ES-I3 (cell line): ENCODE data around the gene GPR176.
A peak's percentile ranks its signal among the peaks of the same experiment; 100 is the strongest.
"Not testable (repeated sequence)": the region's sequence is repeated elsewhere in the genome, so short reads cannot be mapped to it uniquely, and the experiment has no call there.

Experiments
- H3K36me3 ChIP-seq: 2 replicates; pipeline ENCODE4 v1.6.1; 2013; ENCODE audit warnings: mild to moderate bottlenecking, low read length, control low read depth, moderate library complexity; ENCODE audit not compliant: insufficient read depth
- H3K4me1 ChIP-seq: 2 replicates; pipeline ENCODE4 v1.6.1; 2013; ENCODE audit warnings: mild to moderate bottlenecking, control low read depth, low read length; ENCODE audit not compliant: insufficient read depth
- H3K9ac ChIP-seq: 2 replicates; pipeline ENCODE4 v1.6.1; 2013; ENCODE audit warnings: low read depth, mild to moderate bottlenecking, low read length, moderate library complexity
- H3K9me3 ChIP-seq: 2 replicates; pipeline ENCODE4 v1.6.1; 2013; ENCODE audit warnings: mild to moderate bottlenecking, low read length, moderate library complexity; ENCODE audit not compliant: control insufficient read depth, insufficient read depth

GPR176 gene

DNA sequence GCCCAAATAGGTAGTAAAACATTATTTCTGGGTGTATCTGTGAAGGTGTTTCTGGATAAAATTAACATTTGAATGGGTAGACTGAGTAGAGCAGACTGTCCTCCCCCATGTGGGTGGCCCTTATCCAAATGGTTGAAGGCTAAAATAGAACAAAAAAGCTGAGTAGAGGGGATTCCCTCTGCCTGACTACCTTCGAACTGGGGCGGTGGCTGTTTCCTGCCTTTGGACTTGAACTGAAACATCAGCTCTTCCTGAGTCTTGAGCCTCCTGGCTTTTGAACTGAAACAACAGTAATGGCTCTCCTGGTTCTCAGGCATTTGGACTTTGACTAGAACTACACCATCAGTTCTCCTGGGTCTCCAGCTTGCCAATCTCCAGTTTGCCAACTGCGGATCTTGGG is 4.4 kb upstream of the GPR176 start:
- Histone ChIP-seq H3K9ac (no peak overlapping the region), H3K36me3 (no peaks in the 10 kb centered on the region), H3K9me3 (no peaks in the 10 kb centered on the region), H3K4me1 (peaks cover 13% of the 10 kb centered on the region; the same call in 1 of the 2 replicates)

DNA sequence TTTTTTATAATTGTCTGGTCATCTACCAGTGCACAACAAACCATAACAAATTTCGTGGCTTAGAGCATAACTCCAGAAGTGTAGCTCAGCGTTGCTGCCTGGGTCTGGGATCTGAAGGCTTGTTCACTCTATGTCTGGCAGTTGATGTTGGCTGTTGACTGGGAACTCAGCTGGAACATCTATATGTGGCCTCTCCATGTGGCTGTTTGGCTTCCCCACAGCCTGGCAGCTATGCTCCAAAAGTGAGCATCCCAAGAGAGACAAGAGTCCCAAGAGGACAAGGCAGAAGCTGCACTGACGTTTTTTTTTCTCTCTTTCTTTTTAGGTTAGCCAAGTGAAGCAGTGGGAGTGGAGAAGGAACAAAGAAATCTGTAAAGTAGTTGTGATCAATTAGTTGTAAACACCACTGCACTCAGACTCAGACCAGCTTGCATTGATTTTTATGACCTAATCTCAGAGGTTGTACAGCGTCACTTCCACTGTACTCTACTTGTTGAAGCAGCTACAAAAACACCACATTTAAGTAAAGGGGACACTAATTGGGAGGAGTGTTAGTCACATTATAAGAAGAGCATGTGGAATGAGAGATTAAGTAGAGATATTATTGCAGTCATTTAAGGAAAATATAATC is 2.5 kb upstream of the GPR176 start:
- Histone ChIP-seq H3K36me3 (no peaks in the 10 kb centered on the region), H3K9ac (no peak overlapping the region), H3K9me3 (no peaks in the 10 kb centered on the region), H3K4me1 (peaks cover 13% of the 10 kb centered on the region; the same call in 1 of the 2 replicates)

DNA sequence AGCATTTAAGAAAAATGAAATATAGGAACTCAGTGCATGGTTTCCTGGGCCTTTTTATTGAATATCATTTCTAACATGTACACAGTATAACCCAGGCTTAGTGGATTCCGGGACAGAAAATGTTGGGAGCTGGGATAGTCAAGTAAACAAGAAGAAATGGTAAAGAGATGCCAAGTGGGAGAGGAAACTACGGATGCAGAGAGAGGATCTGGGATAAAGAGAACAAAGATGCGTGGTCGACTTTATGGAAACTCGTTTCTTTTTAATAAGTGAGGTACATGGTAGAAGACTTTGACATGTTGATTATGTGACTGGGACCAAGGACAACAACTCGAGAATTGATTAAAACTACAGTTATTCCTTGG is 1.2 kb upstream of the GPR176 start:
- Histone ChIP-seq H3K9ac (peak overlapping the region; percentile 65), H3K9me3 (no peaks in the 10 kb centered on the region), H3K4me1 (peaks cover 13% of the 10 kb centered on the region; the same call in 1 of the 2 replicates), H3K36me3 (no peaks in the 10 kb centered on the region)

DNA sequence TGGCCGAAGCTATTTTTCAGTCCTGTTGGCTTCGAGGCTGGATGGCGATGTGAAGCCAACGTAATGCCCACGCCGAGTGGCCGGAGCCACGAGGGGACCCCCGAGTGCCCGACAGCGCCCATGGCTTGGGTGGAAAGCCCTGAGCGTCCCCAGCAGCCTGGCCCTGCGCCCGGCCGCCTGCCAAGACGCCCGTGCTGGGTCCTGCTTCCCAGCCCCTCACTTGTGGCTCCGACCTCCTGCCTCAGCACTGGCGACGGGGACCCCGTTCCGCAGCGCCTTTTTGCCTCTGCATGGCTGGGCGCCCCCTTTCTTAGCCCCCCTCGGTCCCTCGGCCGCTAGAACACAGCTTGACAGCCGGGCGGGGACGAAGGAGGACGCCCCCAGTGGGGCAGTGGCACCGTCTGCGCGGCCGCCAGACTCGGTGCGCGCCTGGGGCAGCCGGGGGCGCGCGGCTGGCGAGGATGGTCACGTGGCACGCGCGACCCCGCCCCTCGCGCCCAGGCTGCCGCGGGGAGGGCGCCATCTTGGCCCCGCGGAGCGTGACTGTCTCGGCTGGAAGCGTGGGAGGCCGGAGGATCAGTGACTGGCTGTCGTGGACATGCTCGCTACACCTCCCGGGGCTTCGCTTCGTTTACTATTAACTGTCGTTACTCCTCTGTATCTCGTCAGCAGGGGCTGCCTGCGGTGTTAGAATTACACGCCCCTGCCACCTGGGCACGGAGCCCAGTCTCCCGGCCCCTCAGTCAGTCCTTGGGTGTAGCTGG is 626 bp upstream of the GPR176 start:
- H3K36me3 ChIP-seq, result no peaks in the 10 kb centered on the region
- peak overlapping the region; percentile 65 for H3K9ac ChIP-seq
- H3K4me1 ChIP-seq, result peaks cover 13% of the 10 kb centered on the region; the same call in 1 of the 2 replicates
- H3K9me3 ChIP-seq, result no peaks in the 10 kb centered on the region

DNA sequence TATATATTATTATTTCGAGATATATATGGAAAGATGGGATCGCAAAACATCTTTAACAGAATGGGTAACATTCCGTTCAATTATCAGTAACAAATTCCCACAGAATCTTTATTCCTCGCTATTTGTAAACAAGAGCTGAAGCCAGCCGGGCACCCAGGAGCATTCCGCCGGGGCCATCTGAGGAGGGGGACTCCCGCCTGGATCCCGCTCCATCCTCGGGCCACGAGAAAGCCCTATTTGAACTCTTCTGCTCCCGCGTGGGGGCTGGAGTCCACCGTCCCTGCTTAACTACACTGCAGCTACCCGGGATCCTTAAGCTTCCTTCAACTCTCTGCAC is 687 bp downstream of the GPR176 start:
- H3K9me3 ChIP-seq, result peaks cover 2% of the 10 kb centered on the region; the same call in 1 of the 2 replicates
- no peaks in the 10 kb centered on the region for H3K36me3 ChIP-seq
- H3K9ac ChIP-seq, result peak overlapping the region; percentile 65
- peaks cover 9% of the 10 kb centered on the region; the same call in 1 of the 2 replicates for H3K4me1 ChIP-seq

DNA sequence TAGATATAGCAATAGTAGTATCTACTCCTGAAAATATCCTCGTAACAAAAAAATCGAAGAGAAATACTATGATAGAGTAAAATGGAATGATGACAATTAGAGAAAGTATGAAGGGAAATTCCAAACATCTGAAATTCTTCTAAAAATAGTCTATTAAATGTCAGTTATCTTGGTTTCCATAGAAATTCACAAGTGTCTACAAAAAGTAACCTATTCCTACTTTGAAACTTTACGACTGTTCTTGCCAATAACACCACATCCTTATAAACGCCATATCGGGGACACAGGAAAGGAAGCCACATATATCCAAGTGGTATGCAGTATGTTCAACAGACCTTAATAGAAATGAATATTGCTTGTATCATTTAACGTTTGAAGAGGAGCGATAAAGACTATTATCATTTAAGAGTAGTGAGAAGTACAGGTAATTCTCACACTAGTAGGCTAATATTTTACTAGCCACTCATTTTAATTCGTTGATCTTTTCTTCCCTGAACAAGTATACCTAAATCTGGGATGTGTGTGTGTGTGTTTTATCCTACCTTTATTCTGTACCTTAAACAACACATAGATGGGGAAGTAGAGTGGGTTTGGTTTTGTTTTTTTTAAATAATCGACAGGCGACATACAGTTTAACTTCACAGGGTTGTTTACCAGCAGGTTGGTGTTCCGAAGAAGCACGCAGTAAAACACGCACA is 1.2 kb downstream of the GPR176 start:
- Histone ChIP-seq H3K4me1 (0 out of 2 replicates have a peak, but pooled peaks cover 4% of the 10 kb centered on the region), H3K36me3 (no peaks in the 10 kb centered on the region), H3K9ac (peak overlapping the region; percentile 65)

DNA sequence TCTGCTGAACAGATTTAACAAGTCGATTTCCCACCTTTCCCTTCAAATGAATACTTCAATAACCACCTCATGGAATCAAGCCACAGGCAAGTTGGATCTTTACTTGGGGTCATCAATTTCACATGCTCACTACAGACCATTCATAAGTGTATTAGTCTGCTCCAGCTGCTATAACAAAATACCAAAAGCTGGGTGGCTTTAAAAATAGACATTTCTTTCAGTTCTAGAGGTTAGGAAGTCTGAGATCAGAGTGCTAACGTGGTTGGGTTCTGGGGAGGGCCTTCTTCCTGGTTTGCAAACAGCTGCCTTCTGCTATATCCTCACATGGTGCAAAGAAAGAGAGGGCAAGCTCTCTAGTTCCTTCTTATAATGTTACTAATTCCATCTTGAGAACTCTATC is 5.1 kb downstream of the GPR176 start:
- Histone ChIP-seq H3K4me1 (no peaks in the 10 kb centered on the region), H3K9ac (no peak overlapping the region), H3K36me3 (no peaks in the 10 kb centered on the region), H3K9me3 (peaks cover 2% of the 10 kb centered on the region; the same call in 1 of the 2 replicates)

More for the DNA sequence above, 1.2 kb downstream of the GPR176 start:
- peaks cover 2% of the 10 kb centered on the region; the same call in 1 of the 2 replicates for H3K9me3 ChIP-seq

DNA sequence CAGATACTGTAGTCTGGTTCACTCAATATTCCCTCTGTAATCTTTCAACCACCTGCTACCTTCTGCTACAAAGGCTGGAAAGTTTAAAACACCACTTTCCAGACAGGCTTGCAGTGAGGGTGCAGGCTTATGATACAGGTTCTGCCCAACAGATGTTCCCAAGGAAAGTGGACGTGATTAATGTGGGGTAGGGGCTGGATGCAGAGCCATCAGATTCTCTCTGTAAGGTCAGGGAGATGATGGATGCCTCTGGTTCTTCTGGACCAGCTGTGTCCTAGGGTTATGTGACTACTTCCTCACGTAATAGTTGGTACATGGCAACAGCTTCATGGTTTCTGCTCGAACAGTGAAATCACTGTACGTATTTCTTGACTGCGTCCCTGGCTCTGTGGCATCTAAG is 11.1 kb downstream of the GPR176 start:
- no peak overlapping the region for H3K9ac ChIP-seq
- no peaks in the 10 kb centered on the region for H3K36me3 ChIP-seq
- H3K9me3 ChIP-seq, result no peaks in the 10 kb centered on the region
- peaks cover 25% of the 10 kb centered on the region for H3K4me1 ChIP-seq

DNA sequence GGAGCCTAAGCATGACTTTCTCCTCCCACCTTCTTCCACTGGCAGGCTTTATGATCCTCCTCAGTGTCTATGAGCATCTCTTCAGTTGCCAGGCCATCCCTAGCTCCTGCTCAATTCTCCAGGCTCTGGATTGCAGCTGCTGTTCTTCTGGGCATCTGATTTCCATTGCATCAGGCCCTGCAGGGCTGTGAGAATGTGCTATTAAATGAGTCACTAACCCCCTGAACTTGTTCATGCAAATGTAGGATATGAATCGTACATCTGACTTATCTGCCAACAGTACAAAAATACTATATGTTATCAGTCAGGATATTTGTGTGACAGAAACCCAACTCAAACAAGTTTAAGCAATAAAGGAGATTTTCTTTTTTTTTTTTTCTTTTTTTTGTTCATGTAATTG is 11.9 kb downstream of the GPR176 start:
- H3K9me3 ChIP-seq, result no peaks in the 10 kb centered on the region
- peaks cover 25% of the 10 kb centered on the region for H3K4me1 ChIP-seq
- H3K9ac ChIP-seq, result no peak overlapping the region
- H3K36me3 ChIP-seq, result no peaks in the 10 kb centered on the region

DNA sequence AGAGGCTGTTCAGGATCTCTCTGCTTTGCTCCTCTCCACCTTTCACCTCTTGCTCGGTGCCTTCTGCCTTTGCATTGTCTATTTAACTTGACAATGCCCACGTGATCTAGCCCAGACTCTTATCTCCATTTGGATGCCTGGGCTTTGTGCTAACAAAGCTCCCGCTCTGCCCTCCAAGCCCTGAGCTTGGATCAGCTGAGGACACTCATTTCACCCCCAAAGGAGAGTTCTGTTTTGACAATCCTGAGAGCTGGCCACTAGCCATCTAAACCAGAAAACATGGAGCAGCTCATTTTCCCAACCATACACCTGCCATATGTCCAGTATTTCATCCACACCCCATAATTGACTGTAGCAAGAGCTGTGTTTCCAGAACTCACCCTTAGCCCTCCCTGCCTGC is 12.8 kb downstream of the GPR176 start:
- H3K36me3 ChIP-seq, result no peaks in the 10 kb centered on the region
- no peak overlapping the region for H3K9ac ChIP-seq
- no peaks in the 10 kb centered on the region for H3K9me3 ChIP-seq
- peaks cover 25% of the 10 kb centered on the region for H3K4me1 ChIP-seq

DNA sequence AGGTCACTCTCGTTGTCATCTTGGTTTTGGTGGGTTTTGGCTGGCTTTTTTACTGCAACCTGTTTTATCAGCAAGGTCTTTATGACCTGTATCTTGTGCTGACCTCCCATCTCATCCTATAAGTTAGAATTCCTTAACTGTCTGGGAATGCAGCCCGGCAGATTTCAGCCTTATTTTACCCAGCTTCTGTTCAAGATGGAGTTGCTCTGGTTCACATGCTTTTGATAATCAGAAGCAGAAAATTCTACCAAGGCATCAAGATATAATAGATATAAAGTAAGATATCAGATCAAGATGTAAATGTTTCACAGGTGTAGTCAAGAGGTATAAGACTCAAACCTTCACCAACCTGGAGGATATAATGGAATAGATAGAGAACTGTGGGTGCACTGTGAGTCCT is 16.0 kb downstream of the GPR176 start:
- Histone ChIP-seq H3K4me1 (peaks cover 25% of the 10 kb centered on the region), H3K36me3 (no peaks in the 10 kb centered on the region), H3K9ac (no peak overlapping the region), H3K9me3 (no peaks in the 10 kb centered on the region)

DNA sequence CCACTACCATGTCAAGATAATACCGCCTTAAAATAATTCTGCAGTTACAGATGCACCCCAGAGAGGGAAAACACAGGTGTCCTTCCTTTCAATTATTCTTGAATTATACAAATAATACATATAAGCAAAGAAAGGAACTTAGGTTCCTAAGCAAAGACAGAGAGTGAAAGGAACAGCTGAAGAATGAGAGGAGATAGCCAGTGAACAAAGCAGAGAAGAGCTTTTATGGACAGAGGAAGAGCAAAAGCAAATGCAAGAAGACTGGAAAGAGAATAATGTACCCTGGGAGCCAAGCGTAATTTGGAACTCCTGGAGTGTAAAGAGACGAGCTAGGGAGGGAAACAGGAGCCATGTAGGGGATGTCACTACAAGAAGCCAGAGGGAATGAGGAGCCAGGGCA is 21.7 kb downstream of the GPR176 start:
- Histone ChIP-seq H3K9me3 (peaks cover 5% of the 10 kb centered on the region; the same call in 1 of the 2 replicates), H3K36me3 (no peaks in the 10 kb centered on the region), H3K4me1 (no peaks in the 10 kb centered on the region), H3K9ac (no peak overlapping the region)

DNA sequence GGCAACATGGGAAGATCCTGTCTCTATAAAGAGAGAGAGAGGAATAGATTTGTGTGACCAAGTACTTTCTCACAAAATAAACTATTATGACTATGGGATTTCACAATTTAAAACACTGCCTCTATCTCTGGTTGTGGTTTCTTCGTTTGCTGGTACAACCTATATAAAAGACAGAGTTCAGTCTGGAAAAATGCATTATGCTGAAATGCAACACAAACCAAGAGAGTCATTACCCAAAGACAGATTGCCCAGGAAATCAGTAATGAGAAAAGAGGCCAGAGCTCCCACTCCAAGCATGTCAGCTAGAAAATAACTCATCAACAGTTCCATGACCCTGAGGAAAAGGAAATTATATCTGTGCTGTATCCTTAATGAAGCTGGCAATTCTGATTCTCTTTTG is 23.2 kb downstream of the GPR176 start:
- Histone ChIP-seq H3K36me3 (no peaks in the 10 kb centered on the region), H3K4me1 (no peaks in the 10 kb centered on the region), H3K9me3 (peaks cover 5% of the 10 kb centered on the region; the same call in 1 of the 2 replicates), H3K9ac (no peak overlapping the region)

DNA sequence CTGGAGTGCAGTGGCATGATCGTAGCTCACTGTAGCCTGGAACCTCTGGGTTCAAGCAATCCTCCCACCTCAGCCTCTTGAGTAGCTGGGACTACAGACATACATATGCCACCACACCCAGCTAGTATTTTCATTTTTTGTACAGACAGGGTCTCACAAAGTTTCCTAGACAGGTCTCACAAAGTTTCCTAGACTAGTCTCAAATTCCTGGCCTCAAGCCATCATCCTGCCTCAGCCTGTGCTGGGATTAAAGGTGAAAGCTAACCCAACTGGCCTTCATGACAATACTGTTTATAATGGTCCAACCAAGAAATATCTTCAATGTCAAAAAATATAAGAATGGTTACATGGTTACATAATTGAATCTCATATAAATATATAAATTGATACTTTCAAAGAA is 24.0 kb downstream of the GPR176 start:
- Histone ChIP-seq H3K9ac (no peak overlapping the region), H3K9me3 (peaks cover 5% of the 10 kb centered on the region; the same call in 1 of the 2 replicates), H3K36me3 (no peaks in the 10 kb centered on the region), H3K4me1 (no peaks in the 10 kb centered on the region)

DNA sequence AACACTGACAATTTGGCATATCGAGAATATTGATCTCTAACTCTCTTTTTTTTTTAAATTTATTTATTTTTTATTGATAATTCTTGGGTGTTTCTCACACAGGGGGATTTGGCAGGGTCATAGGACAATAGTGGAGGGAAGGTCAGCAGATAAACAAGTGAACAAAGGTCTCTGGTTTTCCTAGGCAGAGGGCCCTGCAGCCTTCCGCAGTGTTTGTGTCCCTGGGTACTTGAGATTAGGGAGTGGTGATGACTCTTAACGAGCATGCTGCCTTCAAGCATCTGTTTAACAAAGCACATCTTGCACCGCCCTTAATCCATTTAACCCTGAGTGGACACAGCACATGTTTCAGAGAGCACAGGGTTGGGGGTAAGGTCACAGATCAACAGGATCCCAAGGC is 27.0 kb downstream of the GPR176 start:
- peaks cover 18% of the 10 kb centered on the region for H3K4me1 ChIP-seq
- H3K9me3 ChIP-seq, H3K9ac ChIP-seq, H3K36me3 ChIP-seq: not testable (repeated sequence)
